ENCODE results near the gene MEGF11.

DNA sequence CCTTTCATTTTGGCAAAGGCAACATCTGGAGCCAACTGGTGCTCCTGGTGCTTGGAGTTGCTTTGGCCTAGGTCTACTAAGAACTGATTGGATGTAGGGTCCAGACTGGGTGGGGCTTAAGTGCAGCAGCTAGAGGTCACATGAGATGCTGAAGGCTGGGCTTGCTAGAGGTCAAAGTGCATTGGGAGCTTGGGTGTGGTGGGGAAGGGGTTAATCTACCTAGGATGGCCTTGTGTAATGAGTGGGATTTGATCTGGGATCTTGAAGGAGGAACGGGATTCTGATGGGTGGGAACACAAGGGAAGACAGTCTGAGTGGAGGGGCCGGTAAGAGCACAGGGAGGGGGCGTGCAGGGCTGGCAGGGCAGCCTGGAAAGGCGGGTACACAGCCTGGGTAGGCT lies 258.7 kb downstream of the MEGF11 start:
- TF ChIP-seq GABPA (IDR thresholded peaks at IDR 0.05; ENCODE audit: low read depth), result no peak
- no peak for TF ChIP-seq POLR2AphosphoS5 (IDR thresholded peaks at IDR 0.05; ENCODE audit: low read depth)
- no peak for TF ChIP-seq CTCF (IDR thresholded peaks at IDR 0.05; ENCODE audit: insufficient read depth, low read length)
- TF ChIP-seq, protein P1, sequence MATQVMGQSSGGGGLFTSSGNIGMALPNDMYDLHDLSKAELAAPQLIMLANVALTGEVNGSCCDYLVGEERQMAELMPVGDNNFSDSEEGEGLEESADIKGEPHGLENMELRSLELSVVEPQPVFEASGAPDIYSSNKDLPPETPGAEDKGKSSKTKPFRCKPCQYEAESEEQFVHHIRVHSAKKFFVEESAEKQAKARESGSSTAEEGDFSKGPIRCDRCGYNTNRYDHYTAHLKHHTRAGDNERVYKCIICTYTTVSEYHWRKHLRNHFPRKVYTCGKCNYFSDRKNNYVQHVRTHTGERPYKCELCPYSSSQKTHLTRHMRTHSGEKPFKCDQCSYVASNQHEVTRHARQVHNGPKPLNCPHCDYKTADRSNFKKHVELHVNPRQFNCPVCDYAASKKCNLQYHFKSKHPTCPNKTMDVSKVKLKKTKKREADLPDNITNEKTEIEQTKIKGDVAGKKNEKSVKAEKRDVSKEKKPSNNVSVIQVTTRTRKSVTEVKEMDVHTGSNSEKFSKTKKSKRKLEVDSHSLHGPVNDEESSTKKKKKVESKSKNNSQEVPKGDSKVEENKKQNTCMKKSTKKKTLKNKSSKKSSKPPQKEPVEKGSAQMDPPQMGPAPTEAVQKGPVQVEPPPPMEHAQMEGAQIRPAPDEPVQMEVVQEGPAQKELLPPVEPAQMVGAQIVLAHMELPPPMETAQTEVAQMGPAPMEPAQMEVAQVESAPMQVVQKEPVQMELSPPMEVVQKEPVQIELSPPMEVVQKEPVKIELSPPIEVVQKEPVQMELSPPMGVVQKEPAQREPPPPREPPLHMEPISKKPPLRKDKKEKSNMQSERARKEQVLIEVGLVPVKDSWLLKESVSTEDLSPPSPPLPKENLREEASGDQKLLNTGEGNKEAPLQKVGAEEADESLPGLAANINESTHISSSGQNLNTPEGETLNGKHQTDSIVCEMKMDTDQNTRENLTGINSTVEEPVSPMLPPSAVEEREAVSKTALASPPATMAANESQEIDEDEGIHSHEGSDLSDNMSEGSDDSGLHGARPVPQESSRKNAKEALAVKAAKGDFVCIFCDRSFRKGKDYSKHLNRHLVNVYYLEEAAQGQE (IDR thresholded peaks at IDR 0.05; ENCODE audit: insufficient replicate concordance, low read depth), result no peak
- no peak for TF ChIP-seq SPI1 (IDR thresholded peaks at IDR 0.05; ENCODE audit: borderline replicate concordance, low read depth)
